Measurements from ENCODE around the gene RASSF7.

The RASSF7 gene

DNA sequence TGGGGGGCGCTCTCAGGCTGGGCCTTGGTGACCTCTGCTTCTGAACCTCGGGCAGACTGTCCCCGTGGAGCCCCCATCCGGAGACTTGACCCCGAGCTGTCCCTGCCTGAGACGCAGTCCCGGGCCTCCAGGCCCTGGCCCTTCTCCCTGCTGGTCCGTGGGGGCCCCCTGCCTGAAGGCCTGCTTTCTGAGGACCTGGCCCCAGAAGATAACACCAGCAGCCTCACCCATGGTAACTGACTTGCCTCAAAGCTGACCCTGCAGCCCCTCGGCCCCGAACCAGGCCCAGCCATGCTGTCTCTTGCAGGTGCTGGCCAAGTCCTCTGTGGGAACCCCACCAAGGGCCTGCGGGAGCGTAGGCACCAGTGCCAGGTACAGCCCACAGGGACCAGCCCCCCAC lies 9.2 kb upstream of the RASSF7 start:
- DNase-seq (ENCODE audit: low spot score), result no peak

DNA sequence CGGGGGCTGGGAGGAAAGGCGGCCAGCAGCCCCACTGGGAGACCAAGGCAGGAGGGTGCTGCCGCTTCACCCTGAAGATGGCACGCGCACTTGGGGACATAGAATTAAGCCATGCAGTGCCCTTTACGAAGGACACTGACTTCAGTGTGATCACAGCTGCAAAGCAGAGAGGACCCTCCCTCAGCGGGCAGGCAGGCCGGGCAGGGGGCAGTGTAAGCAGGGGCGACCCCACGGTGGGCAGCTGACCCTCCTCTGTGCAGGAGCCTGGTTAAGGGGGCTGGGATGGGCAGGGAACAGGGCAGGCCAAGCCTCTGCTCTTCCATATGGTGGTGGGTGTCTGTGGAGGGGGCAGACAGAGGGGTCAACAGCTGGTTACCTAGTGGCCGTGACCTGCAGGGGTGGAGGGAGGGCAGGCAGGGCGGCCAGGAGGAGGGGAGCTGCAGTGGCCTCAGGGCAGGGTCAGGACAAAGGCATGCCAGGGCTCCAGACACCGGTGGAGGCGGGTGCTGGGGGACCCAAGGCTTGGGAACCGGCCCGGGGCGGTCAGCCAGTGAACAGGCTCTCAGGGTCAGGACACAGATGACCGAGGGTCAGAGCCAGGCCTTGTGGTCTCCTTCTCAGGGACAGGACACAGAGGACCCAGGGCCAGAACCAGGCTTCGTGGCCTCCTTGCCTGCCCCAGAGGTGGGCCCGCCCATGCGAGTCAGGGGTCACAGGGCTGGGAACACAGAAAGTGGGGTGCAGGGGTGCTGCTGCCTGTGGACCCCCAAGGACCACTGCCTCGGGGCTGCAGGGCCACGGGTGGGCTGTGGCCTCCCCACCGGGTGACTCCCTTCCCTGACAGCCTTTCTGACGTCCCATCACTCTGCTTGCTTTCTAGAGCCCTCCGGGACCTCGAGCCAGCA lies 7.4 kb upstream of the RASSF7 start:
- no peak for DNase-seq (ENCODE audit: low spot score)

DNA sequence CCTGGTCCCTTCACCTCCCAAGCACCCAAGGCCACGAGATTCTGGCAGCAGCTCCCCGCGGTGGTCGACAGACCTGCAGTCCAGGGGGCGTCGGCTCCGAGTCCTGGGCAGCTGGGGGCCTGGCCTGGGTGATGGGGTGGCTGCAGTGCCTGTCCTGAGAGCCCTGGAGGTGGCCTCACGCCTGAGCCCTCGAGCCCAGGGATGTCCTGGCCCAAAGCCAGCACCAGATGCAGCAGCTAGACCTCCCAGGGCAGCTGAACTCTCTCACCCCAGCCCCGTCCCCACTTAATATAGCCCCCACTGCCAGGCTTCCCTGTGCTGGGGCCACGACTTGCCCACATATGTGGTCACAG lies 6.8 kb upstream of the RASSF7 start:
- DNase-seq (ENCODE audit: low spot score), result no peak

DNA sequence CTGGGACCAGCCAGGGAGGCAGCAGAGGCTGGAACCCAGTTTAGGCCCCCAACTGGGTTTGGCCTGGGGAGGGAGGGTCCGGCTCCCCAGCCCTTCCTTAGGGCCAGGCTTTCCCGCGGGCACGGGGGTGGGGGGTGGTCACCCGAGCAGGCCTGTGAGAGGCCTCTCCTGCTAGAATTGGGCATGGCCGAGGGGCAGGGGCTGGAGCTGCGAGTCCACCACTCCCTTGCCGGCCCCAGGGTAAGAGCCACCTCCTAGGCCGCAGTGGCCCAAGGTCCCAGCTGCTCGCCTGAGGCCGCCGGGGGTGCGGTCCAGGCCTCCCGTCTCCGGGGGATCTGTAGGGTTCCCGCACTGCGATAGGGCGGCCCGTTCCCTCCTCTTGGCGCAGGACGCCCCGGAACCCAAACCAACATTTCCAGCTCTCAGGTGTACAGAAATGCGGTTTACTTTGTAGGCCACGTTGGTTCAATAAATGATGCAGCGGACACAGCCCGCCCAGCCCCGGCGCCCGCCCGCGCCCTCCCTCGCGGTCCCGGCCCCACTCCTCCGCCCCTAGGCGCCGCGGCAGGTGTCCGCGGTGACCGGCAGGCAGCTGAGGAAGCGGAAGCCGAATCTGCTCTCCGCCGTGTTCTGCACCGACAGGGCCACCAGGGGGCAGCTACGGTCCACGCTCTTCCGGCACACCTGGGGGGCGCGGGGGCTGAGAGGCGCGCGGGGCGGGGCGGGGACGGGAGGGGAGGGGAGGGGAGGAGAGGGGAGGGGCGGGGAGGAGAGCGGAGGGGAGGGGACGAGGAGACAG lies 6.1 kb upstream of the RASSF7 start:
- DNase-seq (ENCODE audit: low spot score), result no peak

DNA sequence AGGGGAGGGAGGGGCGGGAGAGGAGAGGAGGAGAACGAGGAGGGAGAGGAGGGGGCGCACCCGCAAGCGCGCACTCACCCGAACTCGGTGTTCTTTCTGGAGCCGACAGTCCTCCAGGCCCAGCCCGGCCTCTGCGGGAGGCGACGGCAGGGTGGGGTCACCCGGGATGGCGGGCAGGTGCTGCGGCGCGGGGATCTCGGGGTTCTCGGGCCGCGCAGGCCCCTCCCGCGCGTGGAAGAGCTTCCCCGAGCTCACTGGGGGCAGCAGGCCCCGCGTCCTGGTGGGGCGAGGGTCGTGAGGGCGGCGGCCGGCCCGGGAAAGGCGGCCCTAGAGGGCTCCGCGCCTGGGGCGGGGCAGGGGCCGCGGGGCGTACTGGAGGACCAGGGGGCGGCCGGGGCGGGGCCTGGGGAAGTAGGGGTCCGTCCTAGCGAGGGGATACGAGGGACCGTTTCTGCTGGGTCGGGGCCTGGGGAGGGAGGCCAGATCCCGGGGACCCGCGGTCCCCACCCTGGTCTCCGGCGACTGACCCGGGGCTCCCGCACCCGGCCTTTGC lies 5.5 kb upstream of the RASSF7 start:
- no peak for DNase-seq (ENCODE audit: low spot score)

DNA sequence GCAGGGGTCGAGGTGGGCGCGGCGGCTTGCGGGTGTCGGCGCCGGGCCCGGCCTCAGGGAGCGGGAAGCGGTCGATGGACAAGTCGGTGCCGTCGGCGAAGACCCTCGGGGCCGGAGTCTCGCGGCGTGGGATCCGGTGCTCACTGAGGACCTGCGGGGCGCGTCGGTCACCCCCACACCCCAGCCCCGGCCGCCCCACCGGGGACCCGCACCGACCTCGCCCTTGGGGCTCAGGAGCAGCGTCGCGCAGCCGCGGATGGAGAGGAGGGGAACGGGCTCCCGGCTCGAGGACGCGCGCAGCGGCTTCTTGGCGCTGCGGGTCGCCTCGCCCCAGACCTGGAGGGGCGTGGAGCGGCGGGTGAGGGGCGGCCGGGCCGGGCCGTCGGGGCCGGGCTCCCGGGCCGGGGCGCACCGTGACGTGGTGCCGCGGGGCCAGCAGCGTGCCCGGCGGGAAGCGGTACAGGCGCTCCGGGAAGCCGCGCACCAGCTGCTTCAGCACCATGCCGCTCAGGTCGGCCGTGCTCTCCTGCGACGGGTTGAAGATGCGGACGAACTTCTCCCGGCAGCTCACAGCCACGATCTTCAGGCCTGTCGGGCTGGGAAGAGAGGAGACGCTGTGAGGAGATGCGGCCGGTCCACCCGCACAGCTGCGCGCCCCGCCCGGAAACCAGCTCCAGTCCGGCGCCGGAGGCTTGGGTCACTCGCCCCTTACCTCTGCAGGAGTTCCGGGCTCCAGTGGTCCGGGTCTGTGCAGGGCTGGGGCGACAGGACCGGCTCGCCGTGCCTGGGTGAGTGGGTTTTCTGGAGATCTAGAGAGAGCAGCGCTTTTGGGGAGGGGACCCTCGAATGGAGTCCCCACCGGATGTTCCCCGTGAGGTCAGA lies 4.7 kb upstream of the RASSF7 start:
- DNase-seq (ENCODE audit: low spot score), result no peak

DNA sequence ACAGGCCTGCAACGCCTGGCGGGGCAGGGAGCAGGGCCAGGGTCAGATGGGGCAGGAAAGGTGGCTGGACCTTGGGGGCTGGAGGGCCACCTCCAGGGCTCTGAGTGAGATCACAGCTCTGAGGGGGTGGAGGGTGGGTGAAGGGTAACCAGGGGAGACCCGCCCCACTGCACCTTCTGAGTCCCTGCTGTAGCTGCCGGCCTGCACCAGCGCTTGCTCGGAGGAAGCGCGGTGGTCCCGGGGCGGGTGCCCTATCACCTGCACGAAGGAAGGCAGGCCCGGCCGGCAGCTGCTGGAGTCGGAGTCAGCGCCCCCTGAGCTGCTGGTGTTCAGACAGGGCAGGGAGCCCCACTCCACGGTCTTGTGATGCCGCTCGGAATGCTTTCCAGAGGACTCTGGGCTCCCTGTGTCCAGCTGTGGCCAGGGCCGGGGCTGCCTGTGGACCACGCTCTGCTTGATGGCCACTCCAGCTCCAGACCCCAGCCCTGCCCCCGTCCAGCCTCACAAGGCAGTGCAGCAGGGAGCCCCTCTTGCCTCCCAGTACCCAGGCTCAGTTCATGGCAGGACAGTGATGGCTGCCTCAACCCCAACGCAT lies 4.0 kb upstream of the RASSF7 start:
- DNase-seq (ENCODE audit: low spot score), result no peak

DNA sequence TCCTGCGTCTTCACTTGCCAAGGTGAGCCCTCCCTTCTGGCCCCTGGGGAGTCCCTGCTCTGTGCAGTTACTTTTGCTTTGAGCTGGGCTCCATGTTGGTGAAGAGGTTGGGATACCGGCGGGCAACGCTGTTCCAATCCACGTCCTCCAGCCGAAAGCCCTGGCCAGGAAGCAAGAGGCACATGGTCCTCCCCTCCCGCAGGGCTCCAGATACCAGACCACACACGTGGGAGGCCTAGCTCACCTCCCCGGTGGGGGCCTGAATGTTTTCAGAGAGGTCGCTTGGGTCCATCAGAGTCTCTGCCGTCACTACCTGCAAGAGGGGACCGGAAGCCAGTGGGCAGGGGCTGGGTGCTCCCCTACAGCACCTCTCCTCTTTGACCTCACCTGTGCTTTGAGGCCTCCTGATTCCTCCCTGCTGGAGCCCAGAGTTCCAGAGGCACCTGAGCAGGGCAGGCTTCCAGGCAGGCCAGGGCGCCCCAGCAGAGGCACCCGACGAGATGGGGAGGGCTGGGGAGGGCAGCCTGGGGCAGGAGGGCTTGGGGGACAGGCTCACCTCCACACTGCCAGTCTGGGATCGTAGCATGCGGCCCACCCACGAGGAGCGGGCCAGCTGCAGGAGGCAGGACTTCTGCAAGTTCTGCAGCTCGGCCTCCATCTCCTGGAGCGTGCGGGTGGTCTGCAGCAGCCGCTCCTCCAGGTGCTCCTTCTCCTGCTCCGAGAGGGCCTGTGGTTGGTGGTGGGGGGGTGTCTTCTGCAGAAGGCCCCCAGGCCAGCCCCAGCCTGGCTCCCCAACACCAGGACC lies 3.2 kb upstream of the RASSF7 start:
- no peak for DNase-seq (ENCODE audit: low spot score)

DNA sequence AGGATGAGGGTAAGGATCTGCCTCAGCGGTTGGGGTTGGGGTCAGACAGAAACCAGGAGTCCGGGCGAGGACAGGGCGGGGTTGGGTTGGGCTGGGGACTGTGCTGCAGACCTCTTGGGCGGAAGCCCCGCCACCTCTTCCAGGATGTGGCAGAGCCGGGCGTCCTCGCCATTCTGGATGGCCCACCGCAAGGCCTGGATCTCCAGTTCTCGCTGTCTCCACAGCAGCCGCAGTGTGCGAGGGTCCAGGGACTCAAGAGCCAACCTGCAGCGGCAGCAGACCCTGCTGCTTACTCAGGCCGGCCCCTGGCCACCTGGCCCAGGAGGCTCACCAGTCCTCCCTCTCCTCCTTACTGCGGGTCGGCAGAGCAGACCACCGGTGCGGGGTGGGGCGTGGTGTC lies 2.3 kb upstream of the RASSF7 start:
- DNase-seq (ENCODE audit: low spot score), result no peak

DNA sequence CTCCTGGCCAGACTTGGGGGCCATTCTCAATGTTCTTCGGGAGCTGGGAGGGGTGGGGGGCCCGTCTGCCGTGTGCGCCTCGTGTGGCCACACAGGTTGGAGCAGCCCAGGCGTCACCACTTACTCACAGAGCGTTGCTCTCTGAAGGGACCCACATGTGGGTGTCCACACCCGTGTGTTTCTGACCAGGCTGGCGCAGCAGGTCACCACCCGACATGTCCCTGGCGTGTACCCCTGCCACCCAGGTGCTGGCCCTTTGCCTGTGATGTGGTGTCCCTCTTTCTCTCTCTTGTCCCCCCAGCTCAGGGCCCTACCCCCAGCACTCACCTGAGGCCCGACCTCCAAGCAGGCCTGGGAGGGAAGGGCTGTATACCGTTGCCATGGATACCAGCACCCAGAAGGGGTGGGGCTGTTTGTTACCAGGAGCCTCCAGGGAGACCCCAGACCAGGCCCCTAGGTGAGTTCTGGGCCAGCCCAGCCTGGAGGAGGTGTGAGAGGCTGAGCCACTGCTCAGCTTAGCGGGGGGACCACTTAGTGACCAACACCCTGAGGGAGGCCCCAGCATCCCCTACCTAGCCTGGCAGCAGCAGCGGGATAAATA lies 1.6 kb upstream of the RASSF7 start:
- no peak for DNase-seq (ENCODE audit: low spot score)

DNA sequence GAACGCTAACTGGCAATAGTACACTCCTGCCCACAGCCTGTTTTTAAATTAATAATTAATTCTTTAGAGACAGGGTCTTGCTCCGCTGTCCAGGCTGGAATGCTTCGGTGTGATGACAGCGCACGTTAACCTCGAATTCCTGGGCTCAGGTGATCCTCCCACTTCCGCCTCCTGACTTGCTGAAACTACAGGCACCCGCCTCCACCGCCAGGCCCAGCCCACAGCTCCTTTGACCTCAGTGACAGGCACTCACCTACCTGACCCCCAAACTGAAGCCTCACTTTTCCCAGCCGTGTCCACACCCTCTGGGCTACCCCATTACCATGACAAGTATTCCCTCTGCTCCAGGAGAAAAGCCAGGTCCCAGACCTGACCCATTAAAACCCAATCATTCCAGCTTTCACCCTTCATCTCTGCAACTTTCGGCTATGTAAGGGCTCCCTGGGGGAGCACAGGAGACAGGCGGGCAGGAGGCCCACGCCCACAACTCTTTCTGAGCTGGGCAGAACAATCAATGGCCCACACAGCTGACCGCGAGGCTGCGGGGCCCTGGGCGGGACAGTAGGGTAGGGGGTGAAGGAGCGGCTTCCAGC lies 962 bp upstream of the RASSF7 start:
- DNase-seq (ENCODE audit: low spot score), result no peak

DNA sequence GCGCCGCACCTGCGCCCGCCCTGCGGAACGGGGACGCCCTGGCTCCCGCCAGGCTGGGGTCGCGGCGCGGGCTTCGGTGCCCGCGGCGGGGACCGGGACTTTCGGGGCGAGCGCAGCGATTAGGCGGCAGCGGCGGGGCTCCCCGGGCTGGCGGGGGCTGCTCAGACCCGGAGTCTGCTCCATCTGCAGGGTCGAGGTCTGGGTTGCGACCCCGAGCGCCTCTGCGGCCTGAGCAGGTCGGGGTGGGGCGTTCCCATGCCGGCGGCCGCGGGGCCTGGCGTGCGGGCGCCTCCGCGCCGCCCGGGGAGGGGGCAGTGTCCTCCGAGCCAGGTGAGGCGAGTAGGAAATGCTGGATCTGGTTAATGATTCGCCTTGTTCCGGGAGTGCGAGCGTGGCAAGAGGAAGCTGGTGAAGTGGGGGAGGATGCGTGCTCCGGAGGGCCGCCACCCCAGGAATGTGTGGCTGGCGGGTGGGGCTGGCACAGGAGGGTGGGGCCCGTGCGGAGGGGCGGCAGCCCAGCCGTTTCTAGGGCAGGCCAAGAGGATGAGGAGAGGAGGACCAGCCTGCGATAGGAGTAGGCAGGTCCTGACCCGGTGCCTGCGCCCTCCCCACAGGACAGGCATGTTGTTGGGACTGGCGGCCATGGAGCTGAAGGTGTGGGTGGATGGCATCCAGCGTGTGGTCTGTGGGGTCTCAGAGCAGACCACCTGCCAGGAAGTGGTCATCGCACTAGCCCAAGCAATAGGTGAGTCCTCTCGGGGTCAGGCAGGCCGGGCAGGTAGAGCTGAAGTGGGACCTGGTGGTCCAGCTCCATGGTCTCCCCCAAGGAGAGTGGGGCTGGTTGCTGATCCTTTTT lies 606 bp downstream of the RASSF7 start:
- no peak for DNase-seq (ENCODE audit: low spot score)

DNA sequence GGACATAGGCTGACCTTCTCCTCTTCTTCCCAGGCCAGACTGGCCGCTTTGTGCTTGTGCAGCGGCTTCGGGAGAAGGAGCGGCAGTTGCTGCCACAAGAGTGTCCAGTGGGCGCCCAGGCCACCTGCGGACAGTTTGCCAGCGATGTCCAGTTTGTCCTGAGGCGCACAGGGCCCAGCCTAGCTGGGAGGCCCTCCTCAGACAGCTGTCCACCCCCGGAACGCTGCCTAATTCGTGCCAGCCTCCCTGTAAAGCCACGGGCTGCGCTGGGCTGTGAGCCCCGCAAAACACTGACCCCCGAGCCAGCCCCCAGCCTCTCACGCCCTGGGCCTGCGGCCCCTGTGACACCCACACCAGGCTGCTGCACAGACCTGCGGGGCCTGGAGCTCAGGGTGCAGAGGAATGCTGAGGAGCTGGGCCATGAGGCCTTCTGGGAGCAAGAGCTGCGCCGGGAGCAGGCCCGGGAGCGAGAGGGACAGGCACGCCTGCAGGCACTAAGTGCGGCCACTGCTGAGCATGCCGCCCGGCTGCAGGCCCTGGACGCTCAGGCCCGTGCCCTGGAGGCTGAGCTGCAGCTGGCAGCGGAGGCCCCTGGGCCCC lies 1.4 kb downstream of the RASSF7 start:
- no peak for DNase-seq (ENCODE audit: low spot score)

DNA sequence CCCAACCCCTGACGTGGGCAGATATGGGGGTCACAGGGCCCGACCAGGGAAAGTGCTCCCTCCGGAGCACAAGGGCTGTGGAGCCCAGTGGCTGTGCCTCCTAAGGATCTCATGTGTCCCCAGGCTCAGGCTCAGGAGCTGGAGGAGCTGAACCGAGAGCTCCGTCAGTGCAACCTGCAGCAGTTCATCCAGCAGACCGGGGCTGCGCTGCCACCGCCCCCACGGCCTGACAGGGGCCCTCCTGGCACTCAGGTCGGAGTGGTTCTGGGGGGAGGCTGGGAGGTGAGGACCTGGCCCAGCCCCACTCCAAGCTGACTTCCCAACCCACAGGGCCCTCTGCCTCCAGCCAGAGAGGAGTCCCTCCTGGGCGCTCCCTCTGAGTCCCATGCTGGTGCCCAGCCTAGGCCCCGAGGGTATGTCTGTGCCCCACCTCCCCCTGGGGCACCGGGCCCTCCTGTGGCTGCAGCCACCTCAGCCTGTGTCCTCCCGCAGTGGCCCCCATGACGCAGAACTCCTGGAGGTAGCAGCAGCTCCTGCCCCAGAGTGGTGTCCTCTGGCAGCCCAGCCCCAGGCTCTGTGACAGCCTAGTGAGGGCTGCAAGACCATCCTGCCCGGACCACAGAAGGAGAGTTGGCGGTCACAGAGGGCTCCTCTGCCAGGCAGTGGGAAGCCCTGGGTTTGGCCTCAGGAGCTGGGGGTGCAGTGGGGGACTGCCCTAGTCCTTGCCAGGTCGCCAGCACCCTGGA lies 2.5 kb downstream of the RASSF7 start:
- DNase-seq (ENCODE audit: low spot score), result no peak

DNA sequence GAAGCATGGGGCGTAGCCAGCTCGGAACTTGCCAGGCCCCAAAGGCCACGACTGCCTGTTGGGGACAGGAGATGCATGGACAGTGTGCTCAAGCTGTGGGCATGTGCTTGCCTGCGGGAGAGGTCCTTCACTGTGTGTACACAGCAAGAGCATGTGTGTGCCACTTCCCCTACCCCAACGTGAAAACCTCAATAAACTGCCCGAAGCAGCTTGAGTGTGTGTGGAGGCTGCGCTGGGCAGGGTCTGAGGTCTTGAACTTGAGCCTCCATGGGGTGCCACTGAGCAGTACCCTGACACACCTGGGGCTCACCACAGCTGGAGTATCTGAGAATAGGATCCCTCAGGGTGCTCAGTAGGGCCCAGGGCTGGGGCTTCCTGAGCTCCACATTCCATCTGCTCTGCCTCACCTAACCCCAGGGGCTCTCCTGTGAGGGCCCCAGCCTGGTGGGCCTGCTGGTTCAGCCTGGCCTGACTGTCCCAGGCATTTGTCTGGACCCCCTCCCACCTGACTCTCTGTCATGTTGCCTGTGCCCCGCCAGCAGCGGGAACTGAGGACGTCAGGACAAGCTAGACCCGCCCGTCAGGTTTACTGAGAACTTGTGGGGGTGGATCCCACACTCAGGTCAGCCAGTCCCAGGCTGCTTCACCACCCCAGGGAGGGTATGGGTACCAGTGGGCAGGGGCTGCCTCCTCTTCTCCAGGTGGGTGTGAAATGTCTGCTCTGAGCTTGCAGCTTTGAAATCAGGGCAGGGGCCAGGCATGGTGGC lies 3.2 kb downstream of the RASSF7 start:
- no peak for DNase-seq (ENCODE audit: low spot score)

DNA sequence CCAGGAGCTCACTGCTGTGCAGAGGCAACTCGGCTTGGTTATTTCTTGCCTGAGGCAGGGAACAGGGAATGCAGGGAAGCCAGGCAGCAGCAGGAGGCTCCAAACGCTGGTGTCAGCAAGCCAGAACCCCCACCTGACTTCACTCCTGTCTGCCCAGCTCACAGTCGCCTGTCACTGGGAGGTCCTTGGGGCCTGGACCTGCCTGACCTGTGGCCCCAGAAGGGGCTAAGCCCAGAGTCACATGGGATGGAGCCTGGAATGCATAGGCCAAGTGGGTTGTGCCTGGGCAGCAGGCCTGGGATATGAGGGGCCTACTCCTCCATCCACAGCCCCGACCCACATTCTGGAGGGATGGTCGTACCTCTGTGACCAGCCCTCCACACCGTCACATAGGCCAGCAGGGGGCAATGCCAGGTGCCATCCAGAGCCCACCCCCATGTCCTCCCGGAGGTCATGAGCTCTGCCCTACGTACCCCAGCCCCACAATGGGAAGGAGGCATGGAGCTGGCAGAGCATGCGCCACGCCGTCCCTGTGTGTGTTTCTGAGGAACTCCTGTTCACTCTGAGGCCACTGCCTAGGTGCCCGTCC lies 5.2 kb downstream of the RASSF7 start:
- DNase-seq (ENCODE audit: low spot score), result no peak
